ENCODE data around the gene KIF6. TPM values are rescaled to one million over a fixed set of nuclear protein-coding genes. Genes with fewer than 3 reads are reported as not detected.

The KIF6 gene
- total RNA-seq, 1 donor from 2014 or later = 2.0 TPM

DNA sequence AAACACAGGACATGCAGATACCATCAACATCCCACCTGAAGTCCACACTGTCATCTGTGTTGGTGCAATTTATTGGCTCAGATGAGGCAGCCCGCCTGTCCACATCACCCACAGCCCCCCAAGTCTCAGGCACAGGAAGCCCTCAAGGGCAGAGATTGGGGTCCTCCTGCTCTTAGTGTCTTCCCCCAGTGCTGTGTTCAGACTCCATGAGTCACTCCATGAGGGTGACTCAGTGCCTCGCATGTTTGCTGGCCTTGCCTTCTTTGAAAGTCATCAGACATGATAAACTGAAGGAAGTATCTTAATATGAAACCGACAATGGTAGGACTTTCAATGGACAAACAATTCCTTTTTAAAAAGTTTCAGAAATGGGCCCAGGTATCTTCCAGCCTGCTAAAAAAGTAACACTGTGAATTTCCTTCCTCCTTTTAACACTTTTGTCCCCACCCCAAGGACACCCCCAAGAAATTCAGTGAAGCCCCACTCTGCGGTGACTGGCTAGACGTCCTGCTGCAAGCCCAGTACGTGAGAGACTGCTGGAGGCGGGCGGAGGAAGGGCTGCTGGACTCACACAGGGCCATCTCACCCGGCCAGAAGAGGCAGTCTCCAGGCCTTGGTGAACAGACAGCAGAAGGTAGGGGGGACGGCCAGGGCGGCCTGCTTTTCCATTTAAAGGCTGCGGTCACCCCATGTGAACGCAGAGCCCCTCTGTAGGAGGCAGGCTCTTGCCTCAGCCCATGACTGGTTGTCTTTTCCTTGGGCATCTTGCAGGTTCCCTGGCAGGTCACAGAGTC, 359.7 kb downstream of the KIF6 start:
- H3K36me3 Mint-ChIP-seq (ENCODE audit: low read depth, unreplicated experiment) = no peaks in the 10 kb centered on the region
- Histone ChIP-seq H3K4me3 (ENCODE audit: insufficient read depth, low read depth, low read length) (no peak overlapping the region), H2AFZ (ENCODE audit: low read depth, low read length) (peak overlapping the region; percentile 51), H3K27ac (ENCODE audit: low read depth, low read length) (peak overlapping the region; percentile 34), H4K20me1 (ENCODE audit: insufficient read depth, low read length) (no peaks in the 10 kb centered on the region), H3K79me2 (ENCODE audit: insufficient read depth, low read length) (no peaks in the 10 kb centered on the region), H3K9me3 (ENCODE audit: insufficient read depth, low read depth, low read length) (no peaks in the 10 kb centered on the region), H3K4me1 (ENCODE audit: insufficient read depth, low read length) (peaks cover 14% of the 10 kb centered on the region), H3K9ac (ENCODE audit: low read length) (no peak overlapping the region), H3K27me3 (ENCODE audit: insufficient read depth, low read length) (no peaks in the 10 kb centered on the region), H3K36me3 (ENCODE audit: insufficient read depth, low read length) (no peaks in the 10 kb centered on the region), H3K4me2 (ENCODE audit: low read length) (peak overlapping the region; percentile 70)
- H3K27ac Mint-ChIP-seq (ENCODE audit: unreplicated experiment) = peak overlapping the region; percentile 4
- peak; percentile 57 for DNase-seq (ENCODE audit: low read depth)
- no peaks in the 10 kb centered on the region for H3K9me3 Mint-ChIP-seq (ENCODE audit: unreplicated experiment)
- peaks cover 14% of the 10 kb centered on the region for H3K4me1 Mint-ChIP-seq (ENCODE audit: low read depth, unreplicated experiment)
- H3K27me3 Mint-ChIP-seq (ENCODE audit: low read depth, unreplicated experiment) = peaks cover 9% of the 10 kb centered on the region
- no peak for FAIRE-seq
- TF ChIP-seq EZH2 (IDR thresholded peaks at IDR 0.05; ENCODE audit: insufficient read depth, low read length) = no peak
- TF ChIP-seq, protein P1, sequence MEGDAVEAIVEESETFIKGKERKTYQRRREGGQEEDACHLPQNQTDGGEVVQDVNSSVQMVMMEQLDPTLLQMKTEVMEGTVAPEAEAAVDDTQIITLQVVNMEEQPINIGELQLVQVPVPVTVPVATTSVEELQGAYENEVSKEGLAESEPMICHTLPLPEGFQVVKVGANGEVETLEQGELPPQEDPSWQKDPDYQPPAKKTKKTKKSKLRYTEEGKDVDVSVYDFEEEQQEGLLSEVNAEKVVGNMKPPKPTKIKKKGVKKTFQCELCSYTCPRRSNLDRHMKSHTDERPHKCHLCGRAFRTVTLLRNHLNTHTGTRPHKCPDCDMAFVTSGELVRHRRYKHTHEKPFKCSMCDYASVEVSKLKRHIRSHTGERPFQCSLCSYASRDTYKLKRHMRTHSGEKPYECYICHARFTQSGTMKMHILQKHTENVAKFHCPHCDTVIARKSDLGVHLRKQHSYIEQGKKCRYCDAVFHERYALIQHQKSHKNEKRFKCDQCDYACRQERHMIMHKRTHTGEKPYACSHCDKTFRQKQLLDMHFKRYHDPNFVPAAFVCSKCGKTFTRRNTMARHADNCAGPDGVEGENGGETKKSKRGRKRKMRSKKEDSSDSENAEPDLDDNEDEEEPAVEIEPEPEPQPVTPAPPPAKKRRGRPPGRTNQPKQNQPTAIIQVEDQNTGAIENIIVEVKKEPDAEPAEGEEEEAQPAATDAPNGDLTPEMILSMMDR (IDR thresholded peaks at IDR 0.05; ENCODE audit: insufficient read depth, low read depth, low read length) = no peak
- H3K4me3 Mint-ChIP-seq (ENCODE audit: unreplicated experiment) = no peak overlapping the region

DNA sequence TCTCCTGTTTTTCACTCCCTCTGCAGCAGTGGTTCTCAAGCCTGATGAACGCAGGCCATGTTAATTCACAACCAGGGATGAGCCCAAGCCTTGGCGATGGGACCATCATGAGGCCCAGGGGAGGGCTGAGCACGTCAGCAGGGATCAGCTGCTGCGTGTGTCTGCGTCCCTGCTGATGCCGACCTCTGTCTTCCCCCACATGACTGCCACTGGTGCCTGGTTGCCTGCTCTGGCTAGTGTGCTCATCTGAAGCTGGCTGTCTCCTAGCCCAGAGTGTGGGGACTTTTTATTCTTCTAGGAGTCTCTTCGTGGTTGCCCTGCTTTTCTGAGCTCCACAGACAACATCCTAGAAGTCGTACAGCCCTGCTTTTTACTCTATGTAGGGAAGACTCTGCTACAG, 361.9 kb downstream of the KIF6 start:
- no peaks in the 10 kb centered on the region for H4K20me1 ChIP-seq (ENCODE audit: insufficient read depth, low read length)
- TF ChIP-seq EZH2 (IDR thresholded peaks at IDR 0.05; ENCODE audit: insufficient read depth, low read length) = no peak
- TF ChIP-seq, protein P1 (IDR thresholded peaks at IDR 0.05; ENCODE audit: insufficient read depth, low read depth, low read length) = no peak
- no peak overlapping the region for H3K27ac ChIP-seq (ENCODE audit: low read depth, low read length)
- no peak overlapping the region for H2AFZ ChIP-seq (ENCODE audit: low read depth, low read length)
- no peak overlapping the region for H3K4me2 ChIP-seq (ENCODE audit: low read length)
- Mint-ChIP-seq H3K4me1 (ENCODE audit: low read depth, unreplicated experiment) (peaks cover 16% of the 10 kb centered on the region), H3K9me3 (ENCODE audit: unreplicated experiment) (no peaks in the 10 kb centered on the region), H3K27ac (ENCODE audit: unreplicated experiment) (no peak overlapping the region), H3K4me3 (ENCODE audit: unreplicated experiment) (no peak overlapping the region), H3K27me3 (ENCODE audit: low read depth, unreplicated experiment) (peaks cover 12% of the 10 kb centered on the region), H3K36me3 (ENCODE audit: low read depth, unreplicated experiment) (no peaks in the 10 kb centered on the region)
- no peaks in the 10 kb centered on the region for H3K27me3 ChIP-seq (ENCODE audit: insufficient read depth, low read length)
- H3K9ac ChIP-seq (ENCODE audit: low read length) = no peak overlapping the region
- H3K79me2 ChIP-seq (ENCODE audit: insufficient read depth, low read length) = no peaks in the 10 kb centered on the region
- peaks cover 14% of the 10 kb centered on the region for H3K4me1 ChIP-seq (ENCODE audit: insufficient read depth, low read length)
- H3K36me3 ChIP-seq (ENCODE audit: insufficient read depth, low read length) = no peaks in the 10 kb centered on the region
- FAIRE-seq (no peak), DNase-seq (ENCODE audit: low read depth) (no peak)
- no peak overlapping the region for H3K4me3 ChIP-seq (ENCODE audit: insufficient read depth, low read depth, low read length)
- H3K9me3 ChIP-seq (ENCODE audit: insufficient read depth, low read depth, low read length) = no peaks in the 10 kb centered on the region

DNA sequence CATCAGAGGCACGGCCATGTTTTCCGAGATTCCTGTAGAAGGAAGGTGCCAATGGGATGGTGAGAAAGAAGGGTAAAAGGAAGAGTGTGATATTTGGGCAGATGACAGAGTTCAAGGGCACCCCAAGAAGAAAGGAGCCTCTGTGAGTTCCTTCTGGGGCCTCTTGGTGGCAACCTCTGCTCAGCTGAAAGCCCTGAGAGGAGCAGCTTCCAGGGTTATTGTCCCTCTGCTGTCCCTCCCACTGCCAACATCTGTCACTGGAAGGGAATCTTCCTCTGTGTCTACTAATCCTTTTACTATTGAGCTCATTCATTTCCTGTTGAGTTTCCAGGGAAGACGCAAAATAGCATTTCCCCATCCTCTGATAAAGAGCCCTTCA, 362.7 kb downstream of the KIF6 start:
- TF ChIP-seq, protein P1 (IDR thresholded peaks at IDR 0.05; ENCODE audit: insufficient read depth, low read depth, low read length) = peak; percentile 8
- TF ChIP-seq EZH2 (IDR thresholded peaks at IDR 0.05; ENCODE audit: insufficient read depth, low read length) = no peak
- no peak for DNase-seq (ENCODE audit: low read depth)
- Histone ChIP-seq H3K4me3 (ENCODE audit: insufficient read depth, low read depth, low read length) (no peak overlapping the region), H3K79me2 (ENCODE audit: insufficient read depth, low read length) (no peaks in the 10 kb centered on the region), H3K9me3 (ENCODE audit: insufficient read depth, low read depth, low read length) (no peaks in the 10 kb centered on the region), H2AFZ (ENCODE audit: low read depth, low read length) (no peak overlapping the region), H3K36me3 (ENCODE audit: insufficient read depth, low read length) (no peaks in the 10 kb centered on the region), H4K20me1 (ENCODE audit: insufficient read depth, low read length) (no peaks in the 10 kb centered on the region), H3K27ac (ENCODE audit: low read depth, low read length) (no peak overlapping the region), H3K9ac (ENCODE audit: low read length) (no peak overlapping the region), H3K27me3 (ENCODE audit: insufficient read depth, low read length) (no peaks in the 10 kb centered on the region), H3K4me2 (ENCODE audit: low read length) (peak overlapping the region; percentile 72), H3K4me1 (ENCODE audit: insufficient read depth, low read length) (peaks cover 14% of the 10 kb centered on the region)
- peaks cover 12% of the 10 kb centered on the region for H3K27me3 Mint-ChIP-seq (ENCODE audit: low read depth, unreplicated experiment)
- H3K9me3 Mint-ChIP-seq (ENCODE audit: unreplicated experiment) = no peaks in the 10 kb centered on the region
- no peak overlapping the region for H3K4me3 Mint-ChIP-seq (ENCODE audit: unreplicated experiment)
- FAIRE-seq = no peak
- no peak overlapping the region for H3K27ac Mint-ChIP-seq (ENCODE audit: unreplicated experiment)
- H3K36me3 Mint-ChIP-seq (ENCODE audit: low read depth, unreplicated experiment) = no peaks in the 10 kb centered on the region
- H3K4me1 Mint-ChIP-seq (ENCODE audit: low read depth, unreplicated experiment) = peaks cover 20% of the 10 kb centered on the region
